GM23248 (cell line): ENCODE results near the gene EID2.

Experiments
- EZH2 ChIP-seq: fragments of 200-600 bp; sonication (generic); IDR thresholded peaks from 2 replicates; pipeline ENCODE4 v1.6.1; 2018; ENCODE audit warnings: antibody characterized with exemption, mild to moderate bottlenecking; ENCODE audit not compliant: insufficient read depth, poor library complexity, severe bottlenecking
- EZH2phosphoT487 ChIP-seq: fragments of 200-600 bp; sonication (generic); IDR thresholded peaks from 2 replicates; pipeline ENCODE4 v1.6.1; 2018; ENCODE audit warnings: antibody characterized with exemption, moderate library complexity, mild to moderate bottlenecking, low read depth; ENCODE audit not compliant: insufficient read depth

GRCh38 chr19:39518458-39518857 is 21.5 kb downstream of the EID2 start:
- TF ChIP-seq EZH2 (no peak), EZH2phosphoT487 (no peak)
